ENCODE results near the gene SNRNP70.
A peak's percentile ranks its signal among the peaks of the same experiment; 100 is the strongest.
"Not testable (repeated sequence)": the region's sequence is repeated elsewhere in the genome, so short reads cannot be mapped to it uniquely, and the experiment has no call there.

The SNRNP70 gene

GRCh38 chr19:49129238-49129583 lies 44.0 kb downstream of the SNRNP70 start:
- Mint-ChIP-seq H3K4me1 (ENCODE audit: low read depth) (peaks cover 20% of the 10 kb centered on the region), H3K36me3 (ENCODE audit: low read depth) (peaks cover 1% of the 10 kb centered on the region), H3K9me3 (no peaks in the 10 kb centered on the region), H3K27ac (no peak overlapping the region), H3K4me3 (no peak overlapping the region), H3K27me3 (ENCODE audit: low read depth) (no peaks in the 10 kb centered on the region)

GRCh38 chr19:49130325-49130724 lies 45.1 kb downstream of the SNRNP70 start:
- Mint-ChIP-seq H3K27me3 (ENCODE audit: low read depth) (no peaks in the 10 kb centered on the region), H3K27ac (no peak overlapping the region), H3K36me3 (ENCODE audit: low read depth) (peaks cover 1% of the 10 kb centered on the region), H3K9me3 (no peaks in the 10 kb centered on the region), H3K4me3 (no peak overlapping the region), H3K4me1 (ENCODE audit: low read depth) (peaks cover 21% of the 10 kb centered on the region)

GRCh38 chr19:49132974-49133609 lies 47.8 kb downstream of the SNRNP70 start:
- peak overlapping the region; percentile 87 for H3K4me3 Mint-ChIP-seq
- peaks cover 20% of the 10 kb centered on the region for H3K4me1 Mint-ChIP-seq (ENCODE audit: low read depth)
- H3K27ac Mint-ChIP-seq, result no peak overlapping the region
- H3K36me3 Mint-ChIP-seq (ENCODE audit: low read depth), result peaks cover 1% of the 10 kb centered on the region
- no peaks in the 10 kb centered on the region for H3K27me3 Mint-ChIP-seq (ENCODE audit: low read depth)
- no peaks in the 10 kb centered on the region for H3K9me3 Mint-ChIP-seq

GRCh38 chr19:49133621-49134454 lies 48.6 kb downstream of the SNRNP70 start:
- Mint-ChIP-seq H3K27me3 (ENCODE audit: low read depth) (no peaks in the 10 kb centered on the region), H3K36me3 (ENCODE audit: low read depth) (peaks cover 1% of the 10 kb centered on the region), H3K9me3 (no peaks in the 10 kb centered on the region), H3K27ac (peak overlapping the region; percentile 36), H3K4me3 (peak overlapping the region; percentile 87), H3K4me1 (ENCODE audit: low read depth) (peaks cover 15% of the 10 kb centered on the region)

- Mint-ChIP-seq H3K27me3 (ENCODE audit: low read depth) (no peaks in the 10 kb centered on the region), H3K4me3 (no peak overlapping the region), H3K9me3 (no peaks in the 10 kb centered on the region)
Measured at GRCh38 chr19:49135686-49136085, 50.4 kb downstream of the SNRNP70 start.

GRCh38 chr19:49136771-49137171 lies 51.5 kb downstream of the SNRNP70 start:
- H3K27me3 Mint-ChIP-seq (ENCODE audit: low read depth), result no peaks in the 10 kb centered on the region
- H3K27ac Mint-ChIP-seq, result no peak overlapping the region
- peaks cover 15% of the 10 kb centered on the region for H3K4me1 Mint-ChIP-seq (ENCODE audit: low read depth)
- no peaks in the 10 kb centered on the region for H3K9me3 Mint-ChIP-seq
- H3K4me3 Mint-ChIP-seq, result no peak overlapping the region
- peaks cover 1% of the 10 kb centered on the region for H3K36me3 Mint-ChIP-seq (ENCODE audit: low read depth)

More at GRCh38 chr19:49135686-49136085, 50.4 kb downstream of the SNRNP70 start:
- Mint-ChIP-seq H3K4me1 (ENCODE audit: low read depth) (peaks cover 13% of the 10 kb centered on the region), H3K36me3 (ENCODE audit: low read depth) (peaks cover 1% of the 10 kb centered on the region), H3K27ac (no peak overlapping the region)

GRCh38 chr19:49140951-49141350 lies 55.7 kb downstream of the SNRNP70 start:
- Mint-ChIP-seq H3K27me3 (ENCODE audit: low read depth) (peaks cover 3% of the 10 kb centered on the region), H3K4me3 (peak overlapping the region; percentile 23), H3K4me1 (ENCODE audit: low read depth) (peaks cover 16% of the 10 kb centered on the region), H3K9me3 (no peaks in the 10 kb centered on the region), H3K27ac (no peak overlapping the region), H3K36me3 (ENCODE audit: low read depth) (no peaks in the 10 kb centered on the region)

GRCh38 chr19:49141352-49141751 lies 56.1 kb downstream of the SNRNP70 start:
- Mint-ChIP-seq H3K27ac (no peak overlapping the region), H3K9me3 (no peaks in the 10 kb centered on the region), H3K27me3 (ENCODE audit: low read depth) (peaks cover 5% of the 10 kb centered on the region), H3K4me3 (peak overlapping the region; percentile 23), H3K36me3 (ENCODE audit: low read depth) (no peaks in the 10 kb centered on the region), H3K4me1 (ENCODE audit: low read depth) (peaks cover 18% of the 10 kb centered on the region)

- H3K9me3 Mint-ChIP-seq, result no peaks in the 10 kb centered on the region
- H3K4me3 Mint-ChIP-seq, result peak overlapping the region; percentile 82
- H3K36me3 Mint-ChIP-seq (ENCODE audit: low read depth), result no peaks in the 10 kb centered on the region
- H3K27ac Mint-ChIP-seq, result peak overlapping the region; percentile 42
- peaks cover 20% of the 10 kb centered on the region for H3K27me3 Mint-ChIP-seq (ENCODE audit: low read depth)
- H3K4me1 Mint-ChIP-seq (ENCODE audit: low read depth), result peaks cover 19% of the 10 kb centered on the region
Measured at GRCh38 chr19:49142866-49143335, 57.6 kb downstream of the SNRNP70 start.

GRCh38 chr19:49145573-49146407 lies 60.5 kb downstream of the SNRNP70 start:
- no peaks in the 10 kb centered on the region for H3K36me3 Mint-ChIP-seq (ENCODE audit: low read depth)
- no peak overlapping the region for H3K27ac Mint-ChIP-seq
- peak overlapping the region; percentile 63 for H3K4me3 Mint-ChIP-seq
- H3K27me3 Mint-ChIP-seq (ENCODE audit: low read depth), result peaks cover 47% of the 10 kb centered on the region
- peaks cover 28% of the 10 kb centered on the region for H3K4me1 Mint-ChIP-seq (ENCODE audit: low read depth)
- no peaks in the 10 kb centered on the region for H3K9me3 Mint-ChIP-seq

GRCh38 chr19:49146408-49146770 lies 61.1 kb downstream of the SNRNP70 start:
- Mint-ChIP-seq H3K27me3 (ENCODE audit: low read depth) (peaks cover 52% of the 10 kb centered on the region), H3K4me1 (ENCODE audit: low read depth) (peaks cover 26% of the 10 kb centered on the region)
- H3K4me3 Mint-ChIP-seq; H3K27ac Mint-ChIP-seq; H3K9me3 Mint-ChIP-seq; H3K36me3 Mint-ChIP-seq (ENCODE audit: low read depth): not testable (repeated sequence)

- Mint-ChIP-seq H3K4me3 (peak overlapping the region; percentile 53), H3K36me3 (ENCODE audit: low read depth) (no peaks in the 10 kb centered on the region), H3K4me1 (ENCODE audit: low read depth) (peaks cover 23% of the 10 kb centered on the region), H3K27me3 (ENCODE audit: low read depth) (peaks cover 67% of the 10 kb centered on the region), H3K9me3 (no peaks in the 10 kb centered on the region), H3K27ac (no peak overlapping the region)
Measured at GRCh38 chr19:49148044-49148682, 62.9 kb downstream of the SNRNP70 start.

- Mint-ChIP-seq H3K27me3 (ENCODE audit: low read depth) (peaks cover 75% of the 10 kb centered on the region), H3K4me3 (peak overlapping the region; percentile 83), H3K9me3 (no peaks in the 10 kb centered on the region), H3K27ac (no peak overlapping the region), H3K36me3 (ENCODE audit: low read depth) (no peaks in the 10 kb centered on the region), H3K4me1 (ENCODE audit: low read depth) (peaks cover 26% of the 10 kb centered on the region)
Measured at GRCh38 chr19:49148784-49149651, 63.8 kb downstream of the SNRNP70 start.
